ENCODE data around the gene KCNK6. TPM values are rescaled to one million over a fixed set of nuclear protein-coding genes. Genes with fewer than 3 reads are reported as not detected.

The KCNK6 gene
- total RNA-seq, result 0.43 and 0.53 TPM in 2 replicates
- long read RNA-seq, result 0 reads

- Mint-ChIP-seq H3K27me3 (peaks cover 57% of the 10 kb centered on the region), H3K27ac (no peak within 1 kb of the TSS), H3K4me1 (ENCODE audit: low read depth) (peaks cover 2% of the 10 kb centered on the region), H3K36me3 (ENCODE audit: insufficient read depth) (no peaks in the 10 kb centered on the region), H3K4me3 (ENCODE audit: low read depth) (peak within 1 kb of the TSS; percentile 64), H3K9me3 (ENCODE audit: low read depth) (no peaks in the 10 kb centered on the region)
- TF ChIP-seq, protein P1, sequence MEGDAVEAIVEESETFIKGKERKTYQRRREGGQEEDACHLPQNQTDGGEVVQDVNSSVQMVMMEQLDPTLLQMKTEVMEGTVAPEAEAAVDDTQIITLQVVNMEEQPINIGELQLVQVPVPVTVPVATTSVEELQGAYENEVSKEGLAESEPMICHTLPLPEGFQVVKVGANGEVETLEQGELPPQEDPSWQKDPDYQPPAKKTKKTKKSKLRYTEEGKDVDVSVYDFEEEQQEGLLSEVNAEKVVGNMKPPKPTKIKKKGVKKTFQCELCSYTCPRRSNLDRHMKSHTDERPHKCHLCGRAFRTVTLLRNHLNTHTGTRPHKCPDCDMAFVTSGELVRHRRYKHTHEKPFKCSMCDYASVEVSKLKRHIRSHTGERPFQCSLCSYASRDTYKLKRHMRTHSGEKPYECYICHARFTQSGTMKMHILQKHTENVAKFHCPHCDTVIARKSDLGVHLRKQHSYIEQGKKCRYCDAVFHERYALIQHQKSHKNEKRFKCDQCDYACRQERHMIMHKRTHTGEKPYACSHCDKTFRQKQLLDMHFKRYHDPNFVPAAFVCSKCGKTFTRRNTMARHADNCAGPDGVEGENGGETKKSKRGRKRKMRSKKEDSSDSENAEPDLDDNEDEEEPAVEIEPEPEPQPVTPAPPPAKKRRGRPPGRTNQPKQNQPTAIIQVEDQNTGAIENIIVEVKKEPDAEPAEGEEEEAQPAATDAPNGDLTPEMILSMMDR (IDR thresholded peaks at IDR 0.05; ENCODE audit: unreplicated experiment), result no peak
- DNase-seq (ENCODE audit: low spot score, unreplicated experiment), result no peak
These were observed at the start of gene KCNK6 for GRCh38 chr19:38319421-38320258. Gene KCNK6 (plus strand): TSS chr19:38319845. CDS start chr19:38319951, 106 bp downstream.

- H3K4me3 Mint-ChIP-seq (ENCODE audit: low read depth), result no peak overlapping the region
- H3K27ac Mint-ChIP-seq, result peak overlapping the region; percentile 92
- peaks cover 12% of the 10 kb centered on the region for H3K36me3 Mint-ChIP-seq (ENCODE audit: insufficient read depth)
These were observed 49.0 kb upstream of the KCNK6 start for GRCh38 chr19:38270587-38271167.

DNA sequence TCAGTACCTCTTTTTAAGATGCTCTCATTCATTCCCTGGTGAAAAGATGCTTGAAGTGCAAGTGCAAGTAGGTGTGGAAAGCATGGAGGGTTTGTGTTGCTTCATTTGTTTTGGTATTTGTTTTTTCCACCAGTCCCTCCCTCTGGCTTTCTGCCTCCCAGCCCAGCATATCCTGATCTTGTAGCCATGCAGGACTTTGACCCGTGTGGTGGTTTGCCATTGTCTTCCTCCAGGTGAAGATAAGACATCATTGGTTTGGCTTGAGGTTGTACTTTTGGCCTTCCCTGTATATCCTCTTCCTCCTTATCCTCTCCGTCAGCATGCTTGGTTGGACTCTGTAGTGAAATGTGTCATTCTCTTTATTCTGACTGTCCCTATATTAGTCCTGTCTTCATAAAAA is 46.1 kb upstream of the KCNK6 start:
- TF ChIP-seq, protein P1 (IDR thresholded peaks at IDR 0.05; ENCODE audit: unreplicated experiment), result no peak
- Mint-ChIP-seq H3K4me3 (ENCODE audit: low read depth) (peak overlapping the region; percentile 0), H3K4me1 (ENCODE audit: low read depth) (peaks cover 52% of the 10 kb centered on the region), H3K27ac (peak overlapping the region; percentile 62), H3K36me3 (ENCODE audit: insufficient read depth) (peaks cover 16% of the 10 kb centered on the region), H3K9me3 (ENCODE audit: low read depth) (no peaks in the 10 kb centered on the region), H3K27me3 (no peaks in the 10 kb centered on the region)
- DNase-seq (ENCODE audit: low spot score, unreplicated experiment), result no peak

More at GRCh38 chr19:38270587-38271167, 49.0 kb upstream of the KCNK6 start:
- H3K27me3 Mint-ChIP-seq, result no peaks in the 10 kb centered on the region
- no peak for DNase-seq (ENCODE audit: low spot score, unreplicated experiment)
- peaks cover 64% of the 10 kb centered on the region for H3K4me1 Mint-ChIP-seq (ENCODE audit: low read depth)
- no peaks in the 10 kb centered on the region for H3K9me3 Mint-ChIP-seq (ENCODE audit: low read depth)
- TF ChIP-seq, protein P1 (IDR thresholded peaks at IDR 0.05; ENCODE audit: unreplicated experiment), result no peak

DNA sequence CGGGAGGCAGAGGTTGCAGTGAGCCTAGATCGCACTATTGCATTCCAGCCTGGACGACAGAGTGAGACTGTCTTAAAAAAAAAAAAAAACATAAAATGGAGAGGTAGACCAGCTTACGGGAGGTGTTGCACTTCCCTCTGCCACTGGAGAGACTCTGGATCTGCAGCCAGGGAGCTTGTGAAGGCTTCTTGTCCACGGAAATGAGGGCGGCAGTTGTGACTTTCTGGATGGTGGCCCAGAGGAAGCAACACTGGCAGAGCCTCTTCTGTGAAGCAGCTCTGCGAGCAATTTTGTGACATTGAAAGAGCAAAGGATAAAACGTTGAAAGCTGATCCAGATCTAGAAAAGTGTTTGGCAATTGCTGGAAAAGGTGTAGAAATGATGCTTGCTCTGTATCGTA is 44.9 kb upstream of the KCNK6 start:
- Mint-ChIP-seq H3K9me3 (ENCODE audit: low read depth) (no peaks in the 10 kb centered on the region), H3K4me1 (ENCODE audit: low read depth) (peaks cover 50% of the 10 kb centered on the region), H3K27ac (peak overlapping the region; percentile 77), H3K4me3 (ENCODE audit: low read depth) (no peak overlapping the region), H3K36me3 (ENCODE audit: insufficient read depth) (peaks cover 16% of the 10 kb centered on the region), H3K27me3 (no peaks in the 10 kb centered on the region)
- TF ChIP-seq, protein P1 (IDR thresholded peaks at IDR 0.05; ENCODE audit: unreplicated experiment), result no peak
- no peak for DNase-seq (ENCODE audit: low spot score, unreplicated experiment)

GRCh38 chr19:38276942-38277517 is 42.6 kb upstream of the KCNK6 start:
- TF ChIP-seq, protein P1 (IDR thresholded peaks at IDR 0.05; ENCODE audit: unreplicated experiment), result no peak
- Mint-ChIP-seq H3K36me3 (ENCODE audit: insufficient read depth) (peaks cover 12% of the 10 kb centered on the region), H3K4me1 (ENCODE audit: low read depth) (peaks cover 44% of the 10 kb centered on the region), H3K27me3 (no peaks in the 10 kb centered on the region), H3K27ac (peak overlapping the region; percentile 94), H3K4me3 (ENCODE audit: low read depth) (no peak overlapping the region), H3K9me3 (ENCODE audit: low read depth) (no peaks in the 10 kb centered on the region)
- no peak for DNase-seq (ENCODE audit: low spot score, unreplicated experiment)

All from progenitor cell of endocrine pancreas (in vitro differentiated cells).